GM21515 (cell line): ENCODE results near the gene SOWAHA.

ENCODE experiments used
- ATAC-seq: cut with Tn5 transposase; IDR thresholded peaks from one replicate; pipeline ENCODE4 v1.9.1; 2021; ENCODE audit not compliant: unreplicated experiment

The SOWAHA gene

DNA sequence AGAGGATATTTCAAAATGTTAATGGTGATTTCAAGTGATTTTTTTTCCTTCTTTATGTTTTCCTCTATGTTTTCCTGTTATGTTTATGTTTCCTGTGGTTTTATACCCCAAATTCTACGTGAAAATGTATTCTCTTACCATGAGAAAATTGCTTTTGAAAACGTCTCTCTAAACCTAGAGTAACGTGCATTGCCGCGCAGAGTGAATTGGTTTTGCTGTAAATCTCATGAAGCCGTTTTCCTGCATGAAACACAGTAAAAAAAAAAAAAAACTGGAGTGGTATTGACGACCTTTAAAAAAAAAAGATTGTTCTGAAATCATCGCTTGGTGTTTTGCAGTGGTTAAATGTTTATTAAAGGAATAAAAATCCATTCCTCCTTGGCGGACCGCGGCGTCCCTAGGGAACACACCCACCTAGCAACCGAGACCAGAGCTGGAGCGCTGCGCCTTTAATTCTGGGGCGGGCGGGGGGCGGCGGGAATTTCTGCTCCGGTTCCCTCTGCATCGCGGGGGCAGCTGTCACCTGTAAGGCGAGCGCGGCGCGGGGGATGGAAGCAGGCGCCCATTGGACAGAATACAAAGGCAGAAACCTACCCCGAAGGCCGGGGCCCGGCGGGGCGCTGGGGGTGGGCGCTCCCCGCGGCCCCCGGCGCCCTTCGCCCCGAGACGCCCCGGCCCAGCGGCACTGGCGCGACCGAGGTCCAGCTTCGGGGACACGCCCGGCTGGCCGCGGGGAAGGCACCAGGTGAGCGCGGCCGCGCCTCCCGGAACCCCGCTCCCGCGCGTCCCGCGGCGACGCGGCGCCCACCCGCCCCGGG is at the start of gene SOWAHA:
SOWAHA (plus strand) TSS at position 522 of the 818 bp plus-strand sequence. CDS start 320 bp downstream, outside the sequence.
- ATAC-seq, result no peak

DNA sequence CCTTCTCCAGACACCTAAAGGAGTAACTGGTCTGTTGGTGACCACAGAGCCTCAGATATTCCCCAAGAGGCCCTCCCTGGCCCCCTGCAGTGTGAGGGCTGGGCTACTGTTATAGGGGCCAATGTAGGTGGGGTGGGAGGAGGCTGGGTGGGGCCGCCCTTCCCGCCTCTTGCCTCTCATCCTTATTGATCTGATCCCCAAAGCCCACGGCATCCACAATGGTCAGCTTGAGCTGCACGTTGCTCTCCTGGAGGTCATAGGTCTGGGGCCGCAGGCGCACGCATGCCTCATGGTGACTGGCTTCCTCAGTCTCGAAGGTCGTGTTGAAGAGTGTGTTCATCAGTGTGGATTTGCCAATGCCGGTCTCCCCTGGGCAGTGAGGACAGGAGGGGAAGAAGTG is 49.1 kb upstream of the SOWAHA start:
- no peak for ATAC-seq

DNA sequence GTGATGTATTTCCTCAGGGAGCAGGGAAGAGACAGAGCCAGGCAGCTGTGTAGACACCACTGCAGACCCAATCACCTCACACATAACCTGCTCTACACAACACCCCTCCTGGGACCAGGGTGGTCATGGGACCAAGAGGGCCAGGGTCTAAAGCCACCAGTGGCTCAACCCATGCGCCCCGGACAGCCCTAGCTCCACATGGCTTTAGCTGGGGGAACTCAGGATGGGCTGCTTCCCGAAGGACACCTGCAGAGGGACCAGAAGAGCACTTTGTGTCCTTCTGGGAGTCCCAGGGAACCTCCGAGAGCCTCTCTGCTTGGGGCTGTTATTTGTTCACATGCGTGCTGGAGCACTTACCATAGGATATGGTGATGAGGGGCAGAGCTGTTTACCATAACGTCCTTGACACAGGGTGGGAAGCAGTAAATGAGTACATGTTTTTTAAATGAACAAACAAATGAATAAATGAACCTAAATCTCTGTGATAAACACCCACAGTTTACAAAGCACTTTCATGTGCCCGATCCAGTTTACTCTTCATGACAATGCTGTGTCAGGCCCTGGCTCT is 48.3 kb upstream of the SOWAHA start:
- ATAC-seq, result no peak

DNA sequence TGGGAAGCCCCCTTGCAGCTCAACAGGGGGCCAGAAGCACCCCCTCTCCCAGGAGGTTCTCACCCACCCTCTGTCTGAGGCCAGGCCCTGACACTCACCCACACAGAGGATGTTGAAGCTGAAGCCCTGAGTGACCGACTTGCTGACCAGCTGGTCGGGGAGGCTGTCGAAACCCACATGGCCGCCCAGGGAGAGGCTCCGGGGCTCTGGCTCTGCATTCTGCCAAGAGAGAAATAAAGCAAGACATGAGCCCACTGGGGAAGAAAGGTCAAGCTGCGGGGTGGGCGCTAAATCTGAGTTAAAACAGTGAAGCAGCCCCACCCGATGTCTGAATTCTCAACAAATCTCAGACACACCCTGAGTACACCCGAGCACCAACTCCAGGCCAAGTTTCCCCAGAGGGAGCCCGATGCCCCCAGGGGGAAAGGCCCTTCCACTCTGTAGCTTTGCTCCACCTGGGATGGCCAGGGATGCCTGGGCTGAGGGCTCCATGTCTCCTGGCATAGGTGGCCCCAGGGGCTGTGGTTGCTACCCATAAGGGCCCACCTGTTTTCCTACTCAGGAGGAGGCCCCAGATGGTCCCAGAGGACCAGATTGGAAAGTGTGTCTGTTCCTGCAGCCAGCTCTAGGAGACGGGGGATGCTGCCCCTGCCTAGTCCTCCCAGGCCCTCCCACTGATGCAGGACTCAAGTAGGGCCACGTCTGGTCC is 47.6 kb upstream of the SOWAHA start:
- ATAC-seq, result no peak

DNA sequence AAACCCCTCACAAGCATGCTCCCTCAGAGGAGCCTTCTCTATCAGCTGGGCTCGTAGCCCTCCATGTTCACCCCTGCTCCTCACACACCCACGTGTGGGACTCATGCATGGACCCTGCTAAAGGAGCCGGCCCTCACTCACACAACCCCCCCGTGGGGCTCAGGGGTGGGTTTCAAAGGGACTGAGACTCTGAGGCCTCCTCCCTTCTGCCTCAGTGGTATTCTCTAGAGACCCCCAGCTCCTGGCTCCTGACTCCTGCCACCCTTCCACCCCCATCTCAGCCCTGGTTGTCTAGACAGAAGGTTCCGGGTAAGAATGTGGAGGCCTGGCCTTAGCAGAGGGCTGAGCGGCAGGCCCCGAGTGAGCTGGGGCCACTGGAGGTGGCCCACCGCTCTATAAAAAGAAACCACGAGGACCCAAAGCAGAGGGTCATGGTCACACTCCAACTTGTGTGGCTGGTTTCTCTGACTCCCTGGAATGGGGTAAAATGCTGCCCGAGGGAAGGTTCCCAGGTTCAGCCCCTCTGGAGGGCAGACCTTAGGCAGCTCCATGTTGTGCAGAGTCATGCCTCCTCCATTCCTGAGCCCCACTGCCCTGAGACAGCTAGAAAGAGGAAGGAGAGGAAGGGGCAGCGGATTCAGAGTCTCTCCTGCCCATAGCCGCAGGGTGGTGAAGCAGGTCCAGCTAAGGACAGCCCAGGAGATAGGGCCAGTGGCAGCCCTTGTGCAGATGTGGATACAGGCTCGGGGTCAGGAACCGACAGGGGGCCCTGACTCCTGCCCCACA is 46.9 kb upstream of the SOWAHA start:
- ATAC-seq, result no peak

DNA sequence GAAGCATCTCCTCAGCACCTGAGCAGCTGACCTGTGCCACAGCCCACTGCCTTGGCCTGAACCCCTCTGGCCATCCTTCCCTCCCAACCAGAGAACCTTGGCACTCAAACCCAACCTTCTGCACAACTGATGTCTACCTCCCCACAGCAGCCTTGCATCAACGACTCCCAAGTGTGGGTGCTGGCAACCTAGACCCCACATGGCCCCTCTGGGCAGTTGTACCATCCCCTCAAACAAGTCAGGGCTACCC is 46.4 kb upstream of the SOWAHA start:
- no peak for ATAC-seq

DNA sequence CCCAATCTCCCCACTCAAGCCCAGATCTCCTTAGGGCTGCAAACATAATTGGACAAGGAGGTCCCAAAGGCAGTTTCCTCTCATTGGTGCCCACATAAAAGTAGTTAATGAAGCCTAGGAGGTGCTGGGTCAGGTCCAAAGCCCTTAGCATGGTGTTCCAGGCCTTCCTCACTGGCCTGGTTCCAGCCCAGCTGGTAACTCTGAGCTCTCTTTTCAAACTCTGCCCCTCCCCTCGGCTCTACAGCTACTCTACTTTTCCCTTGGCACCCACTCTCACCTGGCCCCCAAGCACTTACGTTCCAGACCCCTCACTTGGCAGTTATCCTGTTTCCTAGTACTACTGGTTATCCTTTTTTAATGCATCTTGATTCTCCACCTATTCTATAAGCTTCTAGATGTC is 46.0 kb upstream of the SOWAHA start:
- ATAC-seq, result no peak

DNA sequence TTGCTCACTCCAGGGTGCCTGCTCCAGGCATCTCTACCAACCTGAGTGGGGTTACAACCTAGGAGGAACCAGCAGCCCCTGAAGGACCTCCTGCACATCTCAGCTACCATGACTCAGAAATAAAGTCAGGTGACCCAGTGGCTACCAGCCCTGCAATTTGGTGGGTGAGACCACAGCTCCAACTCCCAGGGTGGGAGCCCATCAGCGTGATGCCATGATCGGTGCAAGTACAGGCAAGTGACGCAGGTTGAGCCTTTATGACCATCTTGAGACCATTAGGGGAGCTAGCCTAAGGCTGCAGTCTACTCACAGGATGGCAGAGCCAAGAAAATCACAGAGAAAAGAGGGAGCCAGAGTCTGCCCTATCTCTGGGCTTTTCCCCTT is 44.6 kb upstream of the SOWAHA start:
- no peak for ATAC-seq

DNA sequence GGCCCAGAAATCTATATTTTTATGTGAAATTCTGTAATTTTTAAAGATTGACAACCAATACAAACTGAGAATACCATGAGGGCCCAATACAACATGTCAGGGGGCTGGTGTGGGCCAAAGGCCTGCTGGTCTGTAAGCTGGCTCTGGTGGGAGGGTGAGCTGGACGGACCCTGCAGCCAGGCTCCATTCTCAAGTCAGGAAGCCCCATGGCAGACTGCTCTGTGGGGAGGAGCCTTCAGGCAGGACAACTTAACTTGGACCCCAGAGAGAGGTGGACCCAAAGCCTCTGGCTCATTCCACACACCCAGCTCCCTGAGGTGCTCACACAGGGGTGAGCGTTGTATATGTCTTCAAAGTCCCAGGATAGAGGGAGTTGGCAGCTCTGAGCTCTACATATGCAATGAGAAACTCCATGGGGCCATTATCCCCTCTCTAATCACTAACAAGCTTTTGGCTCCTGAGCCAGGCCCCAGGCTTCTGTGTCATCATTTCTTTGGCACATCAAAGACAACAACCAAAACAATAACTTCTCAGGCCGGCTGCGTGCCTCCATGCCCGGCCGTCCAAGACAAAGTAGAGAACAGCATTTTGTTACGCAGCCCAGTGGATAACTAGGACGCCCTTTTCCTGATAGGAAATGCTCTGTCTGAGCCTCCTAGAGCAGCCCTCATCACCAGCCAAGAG is 42.5 kb upstream of the SOWAHA start:
- no peak for ATAC-seq

DNA sequence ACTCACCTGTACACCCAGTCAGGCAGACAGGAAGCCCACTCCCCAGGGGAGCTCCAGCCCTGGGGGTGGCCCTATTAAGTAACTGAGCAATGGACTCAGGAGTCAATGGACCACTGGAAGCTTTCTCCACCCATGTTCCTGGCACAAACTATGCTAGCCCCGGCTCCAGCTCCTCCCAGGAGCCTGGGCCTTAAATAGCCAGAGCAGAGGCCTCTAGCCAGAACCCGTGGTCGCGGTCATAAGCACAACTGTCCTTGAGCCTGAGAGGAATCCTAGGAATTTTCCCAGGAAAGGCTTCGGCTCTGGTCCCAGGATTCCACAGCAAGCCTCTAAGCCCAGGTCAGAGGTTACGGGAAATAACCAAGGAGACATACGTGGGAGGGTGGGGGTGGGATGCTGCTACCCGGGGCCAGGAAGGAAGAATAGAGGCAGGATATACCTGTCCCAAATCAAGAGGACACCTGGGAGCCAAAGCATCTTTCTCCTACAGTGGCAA is 41.6 kb upstream of the SOWAHA start:
- ATAC-seq, result no peak

DNA sequence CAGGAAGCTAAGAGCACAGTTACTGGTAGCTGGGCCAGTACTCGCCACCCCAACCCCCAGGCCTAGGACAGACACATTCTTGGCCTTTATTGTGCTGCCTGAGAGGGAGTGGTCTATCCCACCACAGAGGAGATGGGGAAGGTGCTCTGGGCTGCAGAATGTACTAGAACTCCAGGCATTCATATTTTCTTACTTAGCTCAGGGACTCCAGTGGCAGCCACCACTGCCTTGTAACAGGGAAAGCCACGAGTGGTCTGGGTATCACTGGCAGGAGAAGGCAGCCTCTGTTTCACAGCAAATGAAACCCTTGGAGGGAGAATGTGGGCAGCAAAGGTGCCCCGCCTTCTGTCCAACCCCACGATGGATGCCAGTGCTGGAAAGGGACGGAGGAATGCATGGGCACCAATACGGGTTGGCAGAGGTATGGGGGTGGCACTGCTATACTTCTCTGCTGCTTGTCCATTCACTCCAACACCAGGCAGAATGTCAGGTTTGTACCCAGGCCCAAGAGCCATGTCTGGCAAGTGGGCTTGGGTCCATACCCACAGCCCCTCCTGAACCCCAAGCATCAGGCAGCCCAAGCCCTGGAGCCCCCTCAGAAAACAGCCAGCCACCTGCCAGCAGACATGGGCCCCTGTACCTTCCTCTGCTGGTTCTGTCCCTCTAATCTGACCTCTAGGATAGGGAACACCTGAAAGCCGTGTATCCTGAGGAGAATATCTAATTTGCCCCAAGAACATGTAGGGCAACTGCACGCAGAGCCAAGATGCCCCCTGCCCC is 40.6 kb upstream of the SOWAHA start:
- no peak for ATAC-seq

DNA sequence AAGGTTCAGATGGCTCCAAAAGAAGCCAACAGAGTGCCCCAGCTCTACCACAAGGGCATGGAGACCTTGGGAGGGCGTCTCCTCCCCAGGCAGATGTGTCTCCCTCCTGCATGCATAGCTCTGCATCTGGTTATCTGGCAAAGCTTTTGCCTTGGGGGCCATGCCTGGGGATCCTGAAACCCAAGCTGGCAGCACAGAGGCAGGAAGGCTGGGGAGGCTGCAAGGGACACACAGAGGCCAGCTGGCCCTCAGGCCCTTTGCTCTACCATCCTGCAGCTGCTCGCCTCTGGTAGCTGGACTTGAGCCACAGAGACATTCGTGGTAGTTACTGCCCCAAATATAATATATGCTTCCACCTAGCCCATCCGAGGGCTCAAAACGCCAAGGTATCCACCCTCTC is 40.0 kb upstream of the SOWAHA start:
- no peak for ATAC-seq

DNA sequence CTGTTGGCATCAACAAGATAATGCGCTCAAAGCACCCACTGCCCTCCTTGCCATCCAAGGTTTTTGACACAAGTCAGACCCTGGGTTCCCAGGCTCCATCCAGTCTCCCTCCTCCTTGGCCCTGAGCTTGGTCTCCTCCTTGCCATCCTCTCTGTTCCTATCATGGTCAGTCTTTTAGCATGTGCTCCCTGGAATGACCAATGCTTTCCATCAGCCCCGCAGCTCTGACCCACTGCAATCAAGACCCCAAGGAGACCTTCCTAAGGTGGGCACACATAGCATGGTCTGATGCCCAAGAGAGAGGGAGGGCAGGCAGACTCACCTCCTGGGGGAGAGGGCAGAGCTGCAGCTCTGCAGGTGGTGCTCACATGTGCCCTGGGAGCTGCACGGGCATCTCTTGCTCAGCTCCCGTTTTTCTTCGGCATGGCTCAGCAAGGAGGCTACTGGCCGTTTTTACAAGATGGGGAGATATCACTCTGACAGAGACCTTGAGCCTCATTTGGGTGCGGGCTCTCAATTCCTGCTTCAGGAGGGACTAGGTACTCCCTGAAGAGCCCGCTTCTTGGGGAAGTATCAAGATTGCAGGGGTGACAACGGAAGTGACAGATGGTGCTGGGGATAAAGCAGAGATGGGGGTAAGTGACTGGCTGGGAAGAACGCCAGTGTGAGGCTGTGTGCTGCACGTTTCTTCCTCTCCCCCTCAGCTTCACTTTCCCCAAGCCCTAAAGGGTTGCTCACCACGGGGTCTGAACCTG is 39.3 kb upstream of the SOWAHA start:
- ATAC-seq, result no peak

DNA sequence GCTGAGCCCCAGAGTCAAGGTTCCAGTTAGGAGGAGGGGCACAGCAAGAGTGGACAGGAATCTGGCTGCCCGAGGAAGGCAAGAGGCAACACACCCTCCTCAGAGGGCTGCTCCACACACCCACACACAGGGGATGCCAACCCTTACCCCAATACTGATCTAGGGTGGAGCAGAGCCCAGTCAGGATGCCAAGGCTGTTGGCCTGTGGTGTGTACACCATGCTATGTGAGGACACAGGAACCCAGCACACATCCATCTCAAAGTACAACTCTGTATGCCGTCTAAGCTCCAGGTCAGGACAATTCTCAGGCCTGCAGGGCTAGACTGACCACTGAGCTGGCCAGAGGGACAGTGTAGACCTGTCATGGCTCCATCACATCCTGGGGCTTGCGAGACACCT is 38.7 kb upstream of the SOWAHA start:
- ATAC-seq, result no peak

DNA sequence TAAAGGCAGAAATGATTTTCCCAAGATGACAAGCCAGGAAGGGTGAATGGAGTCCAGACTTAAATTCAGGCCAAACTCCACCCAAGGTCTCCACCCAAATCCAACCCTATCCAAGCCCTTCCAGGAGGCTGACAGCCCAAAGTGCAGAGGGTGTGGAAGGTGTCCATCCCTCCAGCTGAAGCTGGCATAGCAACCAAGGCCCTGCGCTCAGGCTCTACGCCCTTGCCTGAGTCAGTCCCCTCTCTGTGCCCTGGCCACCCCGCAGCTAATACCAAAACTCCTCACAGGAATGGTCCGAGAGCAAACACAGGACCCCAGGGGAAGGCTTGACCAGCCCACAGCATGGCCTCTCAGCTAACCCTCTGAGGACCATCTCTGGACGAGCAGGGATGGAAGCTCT is 38.2 kb upstream of the SOWAHA start:
- ATAC-seq, result no peak

DNA sequence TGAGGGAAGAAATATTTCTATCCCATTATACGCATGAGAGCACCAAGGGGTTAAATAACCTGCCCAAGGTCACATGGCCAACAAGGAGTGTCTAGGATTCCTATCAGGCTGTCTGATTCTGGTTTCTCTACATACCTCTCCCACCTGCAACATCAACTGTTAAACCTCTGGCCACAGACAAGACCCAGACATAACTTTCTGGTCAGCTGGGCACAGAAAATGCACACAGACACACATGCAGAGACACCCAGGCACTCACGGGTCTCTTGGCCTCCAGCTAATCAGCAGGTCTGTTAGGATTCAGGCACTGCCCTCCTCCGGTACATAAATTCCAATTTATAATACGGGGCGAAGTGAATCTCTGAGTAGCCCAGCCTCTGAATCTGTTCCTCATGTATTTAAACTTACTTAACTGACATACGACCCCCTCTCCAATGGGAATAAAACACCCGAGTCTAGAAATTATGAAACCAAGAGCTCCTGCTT is 37.6 kb upstream of the SOWAHA start:
- no peak for ATAC-seq

DNA sequence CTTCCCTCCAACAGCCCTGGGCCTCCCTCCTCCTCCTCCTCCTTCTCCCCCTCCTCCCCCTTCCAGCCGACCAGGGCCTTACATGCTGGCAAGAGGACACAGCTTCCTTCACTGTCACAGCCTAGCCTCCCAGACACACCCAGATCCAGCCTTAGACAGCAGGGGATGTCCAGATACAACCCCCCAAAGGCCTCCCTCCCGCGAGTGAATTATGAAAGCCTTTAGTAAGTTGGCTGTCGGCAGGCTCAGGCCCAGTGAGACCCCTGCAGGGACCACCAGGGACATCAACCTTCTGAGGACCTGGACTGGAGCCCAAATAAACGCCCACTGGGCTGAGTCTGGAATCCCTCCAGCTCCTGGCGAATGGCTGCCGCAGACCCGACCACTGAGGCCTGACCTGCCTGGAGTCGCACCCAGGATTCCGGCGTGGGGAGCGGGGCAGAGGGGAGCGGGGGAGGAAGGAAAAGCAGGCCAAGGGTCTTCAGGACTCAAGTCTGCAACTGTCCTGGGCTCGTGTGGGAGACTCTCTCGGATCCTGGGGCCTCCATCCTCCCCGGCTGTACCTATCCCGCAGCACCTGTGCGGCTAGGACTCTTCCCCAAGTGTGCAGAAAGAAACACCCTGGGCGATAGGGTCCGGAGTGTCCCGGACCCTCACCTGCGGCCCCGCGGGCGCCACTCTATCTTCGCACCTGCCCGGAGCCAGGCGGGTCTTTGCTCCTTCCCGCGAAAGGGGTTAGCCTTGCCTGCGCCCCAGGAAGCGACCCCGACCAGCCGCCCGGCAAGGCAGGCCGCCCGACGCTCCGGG is 36.8 kb upstream of the SOWAHA start:
- ATAC-seq, result no peak

DNA sequence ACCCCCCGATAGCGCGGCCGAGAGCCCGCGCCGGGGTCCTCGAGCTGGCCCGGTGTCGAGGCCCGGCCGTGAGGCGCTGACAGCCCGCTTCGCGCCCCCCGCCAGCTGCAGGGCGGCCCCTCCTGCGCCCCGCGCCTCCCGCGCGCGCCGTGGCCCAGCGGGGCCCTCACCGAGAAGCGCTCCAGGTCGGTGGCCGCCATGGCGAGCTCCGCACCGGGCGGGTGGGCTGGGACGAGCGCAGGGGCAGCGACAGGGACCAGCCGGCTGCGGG is 36.2 kb upstream of the SOWAHA start:
- no peak for ATAC-seq
